ENCODE measurements around the gene RNF4.

DNA sequence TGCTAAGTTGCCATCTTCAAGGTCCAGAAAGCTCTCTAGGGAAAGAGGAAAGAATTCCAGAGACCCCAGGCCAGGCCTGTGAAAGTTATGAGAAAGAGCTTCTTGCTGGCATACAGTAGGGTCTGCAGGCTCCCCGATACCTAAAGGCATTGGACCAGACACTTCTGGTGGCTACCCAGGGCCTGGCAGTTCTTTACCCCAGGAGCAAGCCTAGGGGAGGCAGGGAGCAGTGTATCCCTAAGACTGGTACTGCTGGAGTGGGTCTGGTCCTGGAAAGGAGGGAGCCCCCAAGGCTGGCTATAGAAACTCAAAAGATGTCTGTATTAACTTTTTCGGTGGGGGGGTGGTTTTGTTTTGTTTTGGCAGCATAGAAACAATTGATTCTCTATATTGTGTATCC is 47.7 kb downstream of the RNF4 start:
- TF ChIP-seq, protein P1, sequence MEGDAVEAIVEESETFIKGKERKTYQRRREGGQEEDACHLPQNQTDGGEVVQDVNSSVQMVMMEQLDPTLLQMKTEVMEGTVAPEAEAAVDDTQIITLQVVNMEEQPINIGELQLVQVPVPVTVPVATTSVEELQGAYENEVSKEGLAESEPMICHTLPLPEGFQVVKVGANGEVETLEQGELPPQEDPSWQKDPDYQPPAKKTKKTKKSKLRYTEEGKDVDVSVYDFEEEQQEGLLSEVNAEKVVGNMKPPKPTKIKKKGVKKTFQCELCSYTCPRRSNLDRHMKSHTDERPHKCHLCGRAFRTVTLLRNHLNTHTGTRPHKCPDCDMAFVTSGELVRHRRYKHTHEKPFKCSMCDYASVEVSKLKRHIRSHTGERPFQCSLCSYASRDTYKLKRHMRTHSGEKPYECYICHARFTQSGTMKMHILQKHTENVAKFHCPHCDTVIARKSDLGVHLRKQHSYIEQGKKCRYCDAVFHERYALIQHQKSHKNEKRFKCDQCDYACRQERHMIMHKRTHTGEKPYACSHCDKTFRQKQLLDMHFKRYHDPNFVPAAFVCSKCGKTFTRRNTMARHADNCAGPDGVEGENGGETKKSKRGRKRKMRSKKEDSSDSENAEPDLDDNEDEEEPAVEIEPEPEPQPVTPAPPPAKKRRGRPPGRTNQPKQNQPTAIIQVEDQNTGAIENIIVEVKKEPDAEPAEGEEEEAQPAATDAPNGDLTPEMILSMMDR (conservative IDR thresholded peaks at IDR 0.05), result no peak
- TF ChIP-seq ZFX (IDR thresholded peaks at IDR 0.05), result no peak

Data from C4-2B (cell line).